B cell (primary cell): ENCODE results near the gene OR4K13. TPM values are rescaled to one million over a fixed set of nuclear protein-coding genes. Genes with fewer than 3 reads are reported as not detected.

Source experiments
- ATAC-seq: fragments of 200-7000 bp; cut with Tn5 transposase; one replicate; pipeline ENCODE4 v1.10.0; 2021; ENCODE audit warnings: low read depth, mild to moderate bottlenecking, moderate number of reproducible peaks, moderate library complexity
- CTCF ChIA-PET: fragments of 350-600 bp; sonication (Branson Sonifier 250); formaldehyde crosslinking; loops from one replicate; lab custom pipeline; 2021; ENCODE audit warnings: antibody characterized with exemption, inconsistent platforms; lab: Charles Lee
- POLR2A ChIA-PET: fragments of 350-600 bp; sonication (Branson Sonifier 250); formaldehyde crosslinking; loops from one replicate; lab custom pipeline; 2021; ENCODE audit warnings: antibody characterized with exemption; lab: Charles Lee
- DNase-seq: peaks from one replicate; pipeline ENCODE4 v3.0.0; 2013
- H2AFZ ChIP-seq: 2 replicates; pipeline ENCODE4 v1.6.1; 2012; ENCODE audit warnings: mild to moderate bottlenecking, low read depth, low read length; ENCODE audit not compliant: insufficient read depth, poor library complexity, severe bottlenecking
- H3K27ac ChIP-seq, 2 donors: 1 replicate in 1 of 2; 2 replicates in 1 of 2; pipeline ENCODE4 v1.5.1; 2012 to 2013; ENCODE audit warnings: low read length in 2 of 2, mild to moderate bottlenecking in 2 of 2, moderate library complexity in 1 of 2
- H3K27me3 ChIP-seq, 4 experiments: fragments of 200-600 bp in 1 of 4; sonication (generic) in 1 of 4; replicated peaks in 1 of 4; 1 replicate in 2 of 4; 2 replicates in 2 of 4; pipeline versions ENCODE4 v1.6.1 to v1.7.0; 2013 to 2016; ENCODE audit warnings: low read length in 3 of 4, mild to moderate bottlenecking in 2 of 4, mixed read lengths in 1 of 4, moderate library complexity in 1 of 4; ENCODE audit not compliant: insufficient read depth in 4 of 4, control insufficient read depth in 3 of 4; ENCODE audit errors: control extremely low read depth in 1 of 4
- H3K36me3 ChIP-seq, 2 experiments: replicated peaks in 1 of 2; 1 replicate in 1 of 2; 2 replicates in 1 of 2; pipeline versions ENCODE4 v1.6.1 to v1.7.1; 2013; ENCODE audit warnings: low read length in 1 of 2; ENCODE audit not compliant: insufficient read depth in 2 of 2, control insufficient read depth in 1 of 2; ENCODE audit errors: control extremely low read depth in 1 of 2, extremely low read depth in 1 of 2
- H3K4me1 ChIP-seq, 2 donors: fragments of 200-600 bp in 1 of 2; sonication (generic) in 1 of 2; 1 replicate in 1 of 2; 2 replicates in 1 of 2; pipeline versions ENCODE4 v1.5.1 to v1.6.1; 2013 to 2017; ENCODE audit warnings: low read length in 2 of 2; ENCODE audit not compliant: control insufficient read depth in 2 of 2, insufficient read depth in 2 of 2
- H3K4me2 ChIP-seq: replicated peaks from 2 replicates; pipeline ENCODE3; 2012; ENCODE audit warnings: mild to moderate bottlenecking, low read depth, low read length; ENCODE audit not compliant: poor library complexity, severe bottlenecking
- H3K4me3 ChIP-seq, 5 experiments: fragments of 200-600 bp in 1 of 5; sonication (generic) in 1 of 5; 1 replicate in 3 of 5; 2 replicates in 2 of 5; pipeline versions ENCODE4 v1.5.1 to v1.7.0; 2011 to 2016; ENCODE audit warnings: low read length in 4 of 5, mild to moderate bottlenecking in 4 of 5, low read depth in 2 of 5, control low read depth in 1 of 5, moderate library complexity in 1 of 5; ENCODE audit not compliant: insufficient read depth in 1 of 5; ENCODE audit errors: control extremely low read depth in 1 of 5, extremely low read depth in 1 of 5
- H3K79me2 ChIP-seq: fragments of 200-600 bp; sonication (generic); one replicate; pipeline ENCODE4 v1.6.0; 2016; ENCODE audit warnings: low read length; ENCODE audit not compliant: control insufficient read depth, insufficient read depth
- H3K9ac ChIP-seq: fragments of 200-600 bp; sonication (generic); 2 replicates; pipeline ENCODE4 v1.6.1; 2017; ENCODE audit warnings: mild to moderate bottlenecking, low read length, moderate library complexity
- H3K9me3 ChIP-seq, 3 donors: one replicate each; pipeline versions ENCODE4 v1.6.1 to v1.7.1; 2013; ENCODE audit warnings: low read length in 2 of 3; ENCODE audit not compliant: control insufficient read depth in 2 of 3, insufficient read depth in 1 of 3; ENCODE audit errors: control extremely low read depth in 1 of 3
- H4K20me1 ChIP-seq: 2 replicates; pipeline ENCODE4 v1.6.0; 2012; ENCODE audit warnings: mild to moderate bottlenecking, low read length; ENCODE audit not compliant: insufficient read depth, control insufficient read depth, poor library complexity, severe bottlenecking
- H3K27ac Mint-ChIP-seq: one replicate; pipeline ENCODE4 v1.8.0; 2021; ENCODE audit warnings: mixed read lengths
- H3K27me3 Mint-ChIP-seq: one replicate; pipeline ENCODE4 v1.8.0; 2021; ENCODE audit warnings: mixed read lengths
- H3K4me1 Mint-ChIP-seq: one replicate; pipeline ENCODE4 v1.8.0; 2021; ENCODE audit warnings: mixed read lengths
- H3K4me3 Mint-ChIP-seq: one replicate; pipeline ENCODE4 v1.8.0; 2021; ENCODE audit warnings: mixed read lengths
- H3K9me3 Mint-ChIP-seq: one replicate; pipeline ENCODE4 v1.8.0; 2022; ENCODE audit warnings: mixed read lengths; ENCODE audit not compliant: insufficient read depth
- CTCF ChIP-seq: fragments of 200-600 bp; IDR thresholded peaks from one replicate; pipeline ENCODE4 v1.8.0; 2022; ENCODE audit warnings: antibody characterized with exemption, mild to moderate bottlenecking
- EZH2 ChIP-seq: IDR thresholded peaks from 2 replicates; pipeline ENCODE4 v1.6.1; 2012; ENCODE audit warnings: borderline replicate concordance, low read depth, mild to moderate bottlenecking, moderate library complexity, low read length; ENCODE audit not compliant: insufficient read depth, poor library complexity, severe bottlenecking
- WGBS: methylation state at CpG from one replicate; pipeline ENCODE4 v1.1.5; 2013; ENCODE audit warnings: missing lambda C conversion rate; ENCODE audit not compliant: insufficient coverage; 5-methylcytosine and 5-hydroxymethylcytosine counted together
- intact Hi-C: fragments of 100-400 bp; cut with micrococcal nuclease; formaldehyde crosslinking; loops from one replicate; pipeline ENCODE4 v1.10.0; 2022
- polyA plus RNA-seq: library from polyadenylated mRNA; depleted of rRNA; stranded (reverse); fragments of >200 nt; gene quantifications from 2 replicates; pipeline ENCODE4 v1.2.3, GENCODE V29; 2012
- total RNA-seq, 2 donors: library from RNA; stranded (reverse); fragments of 120-200 nt in 1 of 2; gene quantifications; 1 replicate in 1 of 2; 2 replicates in 1 of 2; pipeline versions ENCODE4 v1.2.3 to v1.2.4, GENCODE V29; 2013 to 2022

OR4K13 gene
- total and polyA plus RNA-seq, 2 donors (not counting 1 experiment from before 2014, with no cell fraction given): not detected

- Mint-ChIP-seq H3K27ac (no peak overlapping the region), H3K4me3 (no peak overlapping the region), H3K27me3 (no peaks in the 10 kb centered on the region), H3K4me1 (no peaks in the 10 kb centered on the region), H3K9me3 (peaks cover 5% of the 10 kb centered on the region)
- H3K4me3 ChIP-seq: no peak overlapping the region
- 67% methylated on average over 2 of the region's 2 CpGs for WGBS
- H3K9ac ChIP-seq: no peak overlapping the region
- no peaks in the 10 kb centered on the region for H3K4me1 ChIP-seq
- no peak overlapping the region for H2AFZ ChIP-seq
- intact Hi-C loops: no loop called here
- H3K27ac ChIP-seq: no peak overlapping the region
- TF ChIP-seq EZH2: no peak
- TF ChIP-seq CTCF: no peak
- H3K27me3 ChIP-seq: no peaks in the 10 kb centered on the region
- ATAC-seq (no peak), DNase-seq (no peak)
- peaks cover 0 to 6% (median 0%) of the 10 kb centered on the region in 3 donors for H3K9me3 ChIP-seq
- H3K36me3 ChIP-seq: no peaks in the 10 kb centered on the region
- H4K20me1 ChIP-seq: no peaks in the 10 kb centered on the region
- ChIA-PET POLR2A (no interaction called here), CTCF (no interaction called here)
- no peak overlapping the region for H3K4me2 ChIP-seq
- no peaks in the 10 kb centered on the region for H3K79me2 ChIP-seq
Observed at GRCh38 chr14:19993438-19993837, 42.4 kb downstream of the OR4K13 start.

Other genes with a start within 250 kb of the OR4K13 start
- not detected in 2 replicates for gene OR4N2, start 232.3 kb downstream of the OR4K13 start, total RNA-seq
- not detected in 2 replicates for gene OR4N2, start 232.3 kb downstream of the OR4K13 start, polyA plus RNA-seq
- gene OR4K2, start 160.9 kb downstream of the OR4K13 start, total RNA-seq: not detected in 2 replicates
- gene OR4K2, start 160.9 kb downstream of the OR4K13 start, polyA plus RNA-seq: not detected in 2 replicates
- gene OR4K5, start 115.4 kb downstream of the OR4K13 start, total RNA-seq: not detected in 2 replicates
- gene OR4K5, start 115.4 kb downstream of the OR4K13 start, polyA plus RNA-seq: not detected in 2 replicates
- gene OR4K1, start 105.1 kb downstream of the OR4K13 start, total RNA-seq: not detected in 2 replicates
- gene OR4K1, start 105.1 kb downstream of the OR4K13 start, polyA plus RNA-seq: not detected in 2 replicates
- not detected in 2 replicates for gene OR4K15, start 60.4 kb downstream of the OR4K13 start, total RNA-seq
- not detected in 2 replicates for gene OR4K15, start 60.4 kb downstream of the OR4K13 start, polyA plus RNA-seq
- gene OR4Q2, start 33.9 kb downstream of the OR4K13 start, total RNA-seq: not detected in 2 replicates
- gene OR4Q2, start 33.9 kb downstream of the OR4K13 start, polyA plus RNA-seq: not detected in 2 replicates
- gene OR4K14, start 16.7 kb downstream of the OR4K13 start, total RNA-seq: not detected in 2 replicates
- not detected in 2 replicates for gene OR4K14, start 16.7 kb downstream of the OR4K13 start, polyA plus RNA-seq
- not detected in 2 replicates for gene OR4L1, start 24.0 kb upstream of the OR4K13 start, total RNA-seq
- not detected in 2 replicates for gene OR4L1, start 24.0 kb upstream of the OR4K13 start, polyA plus RNA-seq
- gene OR4K17, start 74.7 kb upstream of the OR4K13 start, total RNA-seq: not detected in 2 replicates
- not detected in 2 replicates for gene OR4K17, start 74.7 kb upstream of the OR4K13 start, polyA plus RNA-seq
- not detected in 2 replicates for gene OR4N5, start 102.8 kb upstream of the OR4K13 start, total RNA-seq
- gene OR4N5, start 102.8 kb upstream of the OR4K13 start, polyA plus RNA-seq: not detected in 2 replicates
- not detected in 2 replicates for gene OR11G2, start 154.9 kb upstream of the OR4K13 start, total RNA-seq
- gene OR11G2, start 154.9 kb upstream of the OR4K13 start, polyA plus RNA-seq: not detected in 2 replicates
- gene OR11H6, start 187.7 kb upstream of the OR4K13 start, total RNA-seq: not detected in 2 replicates
- gene OR11H6, start 187.7 kb upstream of the OR4K13 start, polyA plus RNA-seq: not detected in 2 replicates
- gene OR11H7, start 192.9 kb upstream of the OR4K13 start, total RNA-seq: not detected in 2 replicates
- not detected in 2 replicates for gene OR11H7, start 192.9 kb upstream of the OR4K13 start, polyA plus RNA-seq
- not detected in 2 replicates for gene OR11H4, start 203.2 kb upstream of the OR4K13 start, total RNA-seq
- not detected in 2 replicates for gene OR11H4, start 203.2 kb upstream of the OR4K13 start, polyA plus RNA-seq